ENCODE results near the gene NAT8L.

GRCh38 chr4:2084316-2084715, 25.2 kb downstream of the NAT8L start:
- TF ChIP-seq POLR2A (IDR thresholded peaks at IDR 0.05) (no peak), CTCF (IDR thresholded peaks at IDR 0.05) (no peak)
